GM19043 (cell line): ENCODE results near the gene UFSP2.
A peak's percentile ranks its signal among the peaks of the same experiment; 100 is the strongest.

Experiments
- ATAC-seq: cut with Tn5 transposase; IDR thresholded peaks from one replicate; pipeline ENCODE4 v1.9.1; 2021; ENCODE audit warnings: low read depth; ENCODE audit not compliant: unreplicated experiment

UFSP2 gene

GRCh38 chr4:185429660-185430059 lies 3.9 kb upstream of the UFSP2 start:
- ATAC-seq: no peak

GRCh38 chr4:185426960-185427688 lies 1.4 kb upstream of the UFSP2 start:
- ATAC-seq: no peak

- ATAC-seq: peak; percentile 0
These were observed 688 bp downstream of the UFSP2 start for GRCh38 chr4:185424905-185425646.

- ATAC-seq: no peak
These were observed 4.2 kb downstream of the UFSP2 start for GRCh38 chr4:185421366-185422124.

- no peak for ATAC-seq
These were observed 8.8 kb downstream of the UFSP2 start for GRCh38 chr4:185416955-185417354.

- no peak for ATAC-seq
These were observed 13.4 kb downstream of the UFSP2 start for GRCh38 chr4:185412412-185412811.

GRCh38 chr4:185411849-185412248 lies 13.9 kb downstream of the UFSP2 start:
- ATAC-seq: no peak

GRCh38 chr4:185408432-185408831 lies 17.3 kb downstream of the UFSP2 start:
- no peak for ATAC-seq

- ATAC-seq: peak; percentile 63
These were observed 20.3 kb downstream of the UFSP2 start for GRCh38 chr4:185405296-185405999.

GRCh38 chr4:185404031-185404430 lies 21.7 kb downstream of the UFSP2 start:
- ATAC-seq: no peak

- ATAC-seq: no peak
These were observed 26.3 kb downstream of the UFSP2 start for GRCh38 chr4:185399466-185399865.

GRCh38 chr4:185398618-185399017 lies 27.1 kb downstream of the UFSP2 start:
- no peak for ATAC-seq

GRCh38 chr4:185396724-185397385 lies 28.9 kb downstream of the UFSP2 start, which contains the start of gene ANKRD37:
Gene ANKRD37, plus strand, starts transcription at chr4:185396841. Its CDS starts 83 bp downstream, at chr4:185396924.
- no peak for ATAC-seq

- peak; percentile 73 for ATAC-seq
These were observed 29.6 kb downstream of the UFSP2 start for GRCh38 chr4:185395956-185396723.

- ATAC-seq: no peak
These were observed 30.4 kb downstream of the UFSP2 start, which contains the start of gene LRP2BP for GRCh38 chr4:185395238-185395955. Gene LRP2BP, minus strand, starts transcription at chr4:185395924. Its CDS starts 17,738 bp downstream, at chr4:185378186.

- ATAC-seq: no peak
These were observed 31.1 kb downstream of the UFSP2 start for GRCh38 chr4:185394568-185395237.

GRCh38 chr4:185392156-185392555 lies 33.6 kb downstream of the UFSP2 start:
- ATAC-seq: no peak

- ATAC-seq: no peak
These were observed 34.8 kb downstream of the UFSP2 start for GRCh38 chr4:185390941-185391340.
